ENCODE measurements around the gene WRNIP1.
A peak's percentile ranks its signal among the peaks of the same experiment; 100 is the strongest.

WRNIP1 gene

DNA sequence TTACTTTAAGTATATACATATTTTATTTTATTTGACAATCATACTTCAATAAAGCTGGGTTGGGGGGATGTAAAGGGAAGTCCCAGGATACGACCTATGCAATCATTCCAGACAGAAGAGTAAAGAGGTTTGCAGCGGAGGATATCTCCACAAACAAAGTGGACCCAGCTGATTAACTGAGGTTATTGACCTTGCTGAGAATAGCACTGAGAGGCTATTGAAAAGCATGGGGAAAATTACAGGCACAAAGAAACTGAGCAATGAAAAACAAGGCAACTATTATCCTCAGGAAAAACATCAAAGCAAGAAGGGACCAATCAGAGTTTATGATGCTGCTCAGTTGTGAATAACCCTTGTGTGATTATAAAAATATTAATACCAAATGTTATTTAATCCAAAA lies 43.8 kb downstream of the WRNIP1 start:
- no peak for DNase-seq

DNA sequence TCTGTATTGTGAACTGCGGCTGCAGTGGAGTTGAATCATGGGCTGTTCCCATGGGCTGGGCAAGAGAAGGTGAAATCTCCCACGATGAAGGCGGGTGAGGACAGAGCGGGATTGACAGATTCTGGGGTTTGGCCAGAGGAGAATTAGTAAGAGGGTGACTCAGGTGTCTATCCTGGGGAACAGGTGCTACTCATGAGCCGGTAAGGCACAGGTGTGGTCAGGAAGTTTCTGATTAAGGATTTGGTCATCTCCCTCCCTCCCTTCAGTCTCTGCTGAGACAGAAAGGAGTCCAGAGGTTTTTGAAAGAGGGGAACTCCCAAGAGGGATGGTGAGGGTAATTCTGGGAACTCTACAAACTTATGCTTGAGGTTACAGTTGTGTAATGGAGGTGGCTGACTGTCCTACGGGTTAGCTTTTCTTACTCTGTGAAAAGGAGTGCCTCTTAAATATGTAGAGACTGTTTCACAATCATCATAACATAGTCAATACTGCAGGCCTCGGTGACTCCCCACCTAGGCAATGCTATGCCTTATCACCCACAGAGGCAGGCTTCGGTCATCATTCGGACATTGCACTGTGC lies 45.0 kb downstream of the WRNIP1 start:
- peak; percentile 82 for DNase-seq

DNA sequence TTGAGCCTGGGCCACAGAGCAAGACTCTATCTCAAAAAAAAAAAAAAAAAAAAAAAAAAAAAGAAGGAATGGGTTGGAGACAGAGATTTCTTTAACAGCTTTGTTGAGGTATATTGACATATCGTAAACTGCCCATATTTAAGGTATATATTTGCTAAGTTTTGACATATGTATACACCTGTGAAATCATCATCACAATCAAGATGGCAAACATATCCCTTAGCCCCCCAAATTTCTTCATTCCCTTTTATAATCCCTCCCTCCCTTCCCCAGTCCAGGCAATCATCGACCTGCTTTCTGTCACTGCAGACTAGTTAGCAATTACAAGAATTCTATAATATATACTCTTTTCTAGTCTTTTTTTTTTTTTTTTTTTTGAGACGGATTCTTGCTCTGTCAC lies 47.5 kb downstream of the WRNIP1 start:
- DNase-seq: no peak

DNA sequence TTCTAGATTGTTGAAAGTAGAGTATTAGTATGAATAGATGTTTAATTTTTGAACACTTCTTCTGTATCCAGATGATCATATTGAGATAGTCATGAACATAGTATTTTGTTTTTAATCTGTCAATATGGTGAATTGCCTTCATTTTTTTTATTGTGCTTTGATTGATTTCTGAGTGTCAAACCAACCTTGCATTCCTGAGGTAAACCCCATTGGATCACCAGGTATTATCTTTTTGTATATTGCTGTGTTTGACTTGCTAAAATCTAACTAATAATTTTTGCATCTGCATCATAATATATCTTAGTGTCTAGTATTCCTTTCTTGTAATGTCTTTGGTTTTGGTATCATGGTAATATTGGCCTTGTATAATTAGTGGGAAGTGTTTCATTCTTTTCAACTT lies 51.0 kb downstream of the WRNIP1 start:
- no peak for DNase-seq

DNA sequence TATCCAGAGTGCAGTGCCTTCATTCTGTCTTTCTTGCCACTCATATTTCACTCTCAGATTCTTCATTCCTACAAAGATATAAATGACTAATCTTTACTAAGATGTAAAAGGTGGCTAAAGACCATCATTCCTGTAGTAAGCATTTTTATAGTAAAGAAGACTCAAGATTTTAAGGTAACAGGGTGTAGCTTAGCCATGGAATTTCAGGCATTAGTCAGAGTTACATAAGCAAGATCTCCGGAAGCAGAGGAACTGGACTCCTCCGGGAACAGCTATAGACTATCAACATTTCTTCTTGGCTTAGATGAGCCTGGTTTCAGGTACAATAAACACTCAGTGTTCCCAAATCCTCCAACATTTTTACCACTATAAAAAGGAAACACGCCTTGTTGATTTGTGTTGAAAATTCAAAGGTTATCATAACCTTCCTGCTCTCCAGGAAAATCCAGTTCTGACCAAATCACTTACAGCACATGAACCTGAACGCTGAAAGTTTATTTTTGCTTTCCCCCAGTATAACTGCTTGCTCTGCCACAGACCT lies 52.8 kb downstream of the WRNIP1 start:
- DNase-seq: peak; percentile 85

DNA sequence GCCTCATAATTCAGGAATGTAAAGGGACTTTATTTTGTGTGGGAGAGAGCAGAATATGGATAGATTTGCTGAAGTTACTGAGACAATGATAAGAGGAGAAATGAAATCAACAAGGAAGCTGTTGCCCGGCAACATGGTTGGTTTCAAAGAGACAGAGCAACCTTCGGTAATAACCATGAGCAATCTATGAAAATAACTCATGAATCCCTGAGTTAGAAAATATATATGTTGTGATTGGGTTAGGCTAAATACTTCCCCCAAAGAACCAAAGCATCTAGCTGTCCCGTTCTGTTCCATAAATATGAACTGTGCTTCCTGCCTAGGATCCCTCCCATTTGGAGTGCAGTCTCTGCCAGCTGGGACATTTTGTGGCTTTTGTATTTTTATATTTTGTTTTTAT lies 53.4 kb downstream of the WRNIP1 start:
- DNase-seq: peak; percentile 73

DNA sequence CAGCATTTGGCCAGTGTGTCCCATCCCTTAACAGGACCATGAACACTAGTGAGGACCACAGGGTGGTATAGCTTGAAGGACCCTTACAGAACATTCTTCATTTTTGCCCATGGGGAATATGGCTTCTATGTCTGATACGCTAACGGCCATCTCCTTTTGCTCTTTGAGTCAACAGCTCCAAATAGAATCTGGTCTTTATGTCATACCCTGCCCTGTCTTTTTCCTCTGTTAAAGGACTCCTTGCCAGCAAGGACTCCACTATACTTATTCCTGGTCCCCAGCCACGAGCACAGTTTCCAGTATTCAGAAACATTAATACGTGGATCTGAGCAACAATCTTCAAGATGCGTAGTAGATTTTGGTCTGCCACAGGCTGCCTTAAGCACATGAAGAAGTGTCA lies 53.9 kb downstream of the WRNIP1 start:
- DNase-seq: no peak

DNA sequence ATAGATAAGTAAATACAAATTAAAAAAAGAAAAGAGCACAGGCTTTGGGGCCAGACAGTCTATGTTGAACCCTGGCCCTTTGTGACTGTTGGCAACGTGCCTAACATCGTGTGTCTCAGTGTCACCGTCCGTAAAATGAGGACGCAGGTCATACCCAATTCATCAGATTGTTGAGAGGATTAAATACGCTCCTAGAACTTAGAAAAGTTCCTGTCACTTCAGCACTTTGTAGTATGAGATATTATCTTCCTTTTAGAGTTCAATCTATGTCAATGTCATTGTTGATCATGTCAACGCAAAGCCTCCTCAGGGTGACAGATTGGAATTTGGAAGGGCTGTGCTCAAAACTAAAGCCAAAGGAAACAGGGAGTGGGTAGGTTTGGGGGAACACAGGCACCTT lies 54.8 kb downstream of the WRNIP1 start:
- no peak for DNase-seq

DNA sequence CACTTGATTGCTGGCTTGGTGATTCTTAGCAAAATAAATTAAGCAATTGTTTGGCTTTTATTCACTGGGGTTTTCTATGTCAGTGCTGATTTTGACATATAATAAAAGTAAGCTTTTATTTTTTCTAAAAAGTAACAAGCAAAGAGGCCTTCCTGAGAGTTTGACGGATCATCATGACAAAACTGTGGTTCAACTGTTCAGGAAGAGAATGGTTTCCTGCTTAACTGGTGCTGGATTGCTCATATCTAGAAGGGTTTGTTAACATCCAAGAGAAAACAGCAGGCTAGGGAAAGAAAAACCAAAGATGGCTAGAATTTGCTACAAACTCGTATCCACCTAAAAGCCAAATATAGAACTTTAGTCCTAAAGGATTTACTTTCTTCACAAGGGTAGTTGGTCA lies 55.2 kb downstream of the WRNIP1 start:
- no peak for DNase-seq

DNA sequence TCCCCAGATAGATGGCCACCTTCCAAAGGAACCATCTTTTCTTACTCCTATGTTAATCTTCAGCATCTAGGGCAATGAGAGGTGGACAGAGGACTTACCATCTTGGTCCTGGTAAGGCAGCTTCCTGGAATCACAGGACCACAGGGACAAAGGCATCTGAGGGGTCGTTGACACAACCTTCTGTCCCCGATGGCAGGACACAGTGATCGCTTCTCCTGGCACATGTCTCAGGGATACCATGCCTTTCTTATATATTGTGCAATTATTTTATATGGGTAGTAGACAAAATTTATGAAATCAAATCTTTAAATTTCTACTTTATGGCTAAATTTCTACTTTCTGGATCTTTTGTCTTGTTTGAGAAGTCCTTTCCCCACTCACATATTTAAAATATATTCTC lies 56.4 kb downstream of the WRNIP1 start:
- DNase-seq: no peak

DNA sequence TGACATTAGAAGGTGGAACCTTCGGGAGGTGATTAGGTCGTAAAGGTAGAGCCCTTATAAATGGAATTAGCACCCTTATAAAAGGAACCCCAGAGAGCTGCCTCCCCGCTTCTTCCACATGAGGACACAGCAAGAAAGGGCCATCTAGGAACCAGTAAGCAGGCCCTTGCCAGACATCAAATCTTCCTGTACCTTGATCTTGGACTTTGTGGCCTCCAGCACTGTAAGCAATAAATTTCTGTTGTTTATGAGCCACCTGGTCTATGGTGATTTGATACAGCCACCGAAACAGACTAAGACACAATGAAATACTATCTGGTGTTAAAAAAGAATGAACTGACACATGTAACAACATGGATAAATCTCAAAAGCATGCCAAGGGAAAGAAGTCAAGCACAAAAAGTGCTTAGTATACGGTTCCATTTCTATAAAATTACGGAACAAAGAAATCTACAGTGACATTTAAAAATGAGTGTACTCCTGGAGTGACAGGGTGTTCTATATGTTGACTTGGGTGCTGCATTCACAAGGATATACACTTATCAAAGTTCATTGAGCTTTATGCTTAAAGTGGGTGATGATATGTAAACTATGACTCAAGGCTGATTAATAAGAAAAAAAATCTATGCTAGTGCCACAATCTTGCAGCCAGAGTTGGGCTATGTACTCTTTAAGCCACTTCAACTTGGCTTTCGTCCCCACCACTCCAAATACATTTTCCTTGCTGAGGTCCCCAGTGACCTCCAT lies 58.1 kb downstream of the WRNIP1 start:
- DNase-seq: no peak

DNA sequence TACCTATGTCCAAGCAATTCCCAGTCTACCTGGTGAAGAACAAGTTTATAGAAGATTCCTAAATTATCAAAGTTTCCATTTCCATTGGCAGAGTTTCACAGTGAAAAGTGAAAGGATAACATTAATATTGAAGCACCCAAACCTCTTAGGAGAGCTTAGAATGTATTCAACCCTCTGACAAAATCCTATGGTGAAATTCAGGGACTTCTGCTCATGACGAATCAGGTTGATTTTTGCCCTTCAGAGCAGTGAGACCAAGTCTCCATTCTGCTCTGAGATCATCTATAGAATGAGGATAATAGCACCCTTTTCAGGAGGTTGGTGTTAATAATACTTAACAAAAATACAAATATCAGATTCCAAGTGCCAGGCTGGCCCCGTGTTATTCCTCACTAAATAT lies 60.9 kb downstream of the WRNIP1 start:
- no peak for DNase-seq

DNA sequence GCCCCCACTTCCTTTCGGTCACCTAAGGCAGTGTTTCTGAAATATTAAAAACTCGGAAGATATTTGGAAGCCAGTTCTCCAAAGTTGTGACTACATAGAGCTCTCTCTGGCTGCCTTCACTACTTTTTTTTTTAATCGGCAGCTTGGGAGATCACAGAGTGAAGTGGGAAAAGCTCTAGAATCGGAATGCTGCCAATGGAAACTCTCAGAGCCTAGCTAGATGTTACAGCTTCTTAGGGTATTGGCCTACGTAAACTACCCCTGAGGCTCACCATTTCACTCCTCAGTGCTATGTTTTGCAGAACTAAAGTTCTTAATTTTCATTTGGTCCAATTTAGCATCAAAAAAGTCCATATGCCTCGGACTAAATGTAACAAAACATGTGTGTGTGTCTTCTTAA lies 61.9 kb downstream of the WRNIP1 start:
- DNase-seq: no peak

DNA sequence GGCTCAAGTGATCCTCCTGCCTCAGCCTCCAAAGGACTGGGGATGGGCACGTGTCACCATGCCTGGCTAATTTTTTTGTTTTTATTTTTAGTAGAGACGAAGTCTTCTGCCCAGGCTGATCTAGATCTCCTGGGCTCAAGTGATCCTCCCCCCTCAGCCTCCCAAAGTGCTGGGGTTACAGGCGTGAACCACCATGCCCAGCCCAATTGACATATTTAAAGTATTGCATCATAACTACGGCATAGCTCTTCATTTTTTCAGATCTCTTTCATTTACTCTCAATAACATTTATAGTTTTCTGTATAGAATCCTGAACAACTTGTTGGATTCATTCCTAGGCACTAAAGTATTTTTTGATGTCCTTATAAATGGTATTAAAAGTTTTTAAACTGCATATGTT lies 63.4 kb downstream of the WRNIP1 start:
- DNase-seq: no peak

DNA sequence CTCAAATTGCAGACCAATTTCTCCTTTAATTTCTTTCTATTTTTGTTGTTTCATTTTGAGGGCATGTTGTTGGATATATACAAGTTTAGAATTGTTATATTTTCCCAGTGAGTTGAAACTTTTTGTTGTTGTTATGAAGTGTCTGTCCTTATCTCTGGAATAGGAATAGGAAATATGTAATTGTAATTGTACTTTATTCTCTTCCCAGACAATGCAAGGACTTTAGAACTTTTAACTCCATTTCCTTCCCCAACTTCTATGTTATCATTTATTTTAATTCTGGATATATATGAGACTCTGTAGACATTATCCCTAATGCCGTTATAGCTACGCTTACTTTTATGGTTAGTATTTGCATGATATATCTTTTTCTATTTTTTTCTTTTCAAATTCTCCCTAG lies 64.1 kb downstream of the WRNIP1 start:
- DNase-seq: no peak

DNA sequence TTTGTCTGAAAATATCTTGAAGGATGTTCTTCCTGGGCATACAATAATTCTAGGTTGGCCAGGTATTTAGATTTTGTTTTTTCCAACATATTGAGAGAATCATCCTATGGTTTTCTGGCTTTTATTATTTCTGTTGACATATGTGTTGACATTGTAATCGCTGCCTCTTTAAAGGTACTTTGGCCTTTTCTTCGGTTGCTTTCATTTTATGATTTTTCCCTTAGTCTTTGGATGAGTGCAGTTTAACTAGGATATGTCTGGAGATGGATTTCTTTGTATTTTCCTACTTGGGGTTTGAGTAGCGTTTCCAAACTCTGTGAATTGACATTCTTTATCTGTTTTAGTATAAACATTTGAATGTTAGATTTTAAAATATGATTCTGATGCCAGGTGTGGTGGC lies 65.0 kb downstream of the WRNIP1 start:
- no peak for DNase-seq

DNA sequence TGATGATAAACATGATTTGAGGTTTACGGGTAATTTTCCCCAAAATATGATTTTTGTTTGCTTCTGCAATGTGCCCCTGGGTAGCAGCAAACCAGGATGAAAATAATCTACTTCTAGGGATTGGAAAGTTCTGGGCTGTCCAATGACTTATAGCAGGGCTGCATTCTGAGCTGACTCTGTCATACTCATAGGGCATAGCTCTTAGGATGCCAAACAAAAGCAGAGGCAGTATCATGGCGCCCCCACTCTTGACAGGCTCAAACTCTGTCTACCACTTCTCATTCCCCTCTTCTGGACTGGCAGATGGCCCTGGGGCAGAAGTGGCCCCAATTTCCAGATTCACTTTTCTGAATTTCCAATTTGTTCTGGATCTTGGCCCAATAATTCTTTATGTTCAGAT lies 66.2 kb downstream of the WRNIP1 start:
- no peak for DNase-seq

DNA sequence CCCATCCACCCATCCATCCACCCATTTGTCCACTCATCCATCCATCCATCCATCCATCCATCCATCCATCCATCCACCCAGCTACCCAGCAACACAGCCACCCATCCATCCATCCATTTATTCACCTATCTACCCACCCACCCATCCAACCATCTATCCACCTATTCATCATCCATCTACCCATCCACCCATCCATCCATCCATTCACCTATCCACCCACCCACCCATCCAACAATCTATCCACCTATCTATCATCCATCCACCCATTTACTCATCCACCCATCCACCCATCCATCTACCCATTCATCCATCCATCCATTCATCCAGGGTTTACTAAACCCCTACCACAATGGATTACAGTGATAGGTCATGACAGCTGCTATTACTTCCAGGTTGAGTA lies 69.1 kb downstream of the WRNIP1 start:
- DNase-seq: no peak
